Aorta (tissue), 5 donors: ENCODE results near the gene PRPH2. TPM values are rescaled to one million over a fixed set of nuclear protein-coding genes. Genes with fewer than 3 reads are reported as not detected.

Source experiments
- ATAC-seq: fragments of 200-7000 bp; cut with Tn5 transposase; one replicate; pipeline ENCODE4 v1.9.1; 2022; ENCODE audit warnings: moderate library complexity; ENCODE audit not compliant: low FRiP score
- DNase-seq, 2 donors: peaks; one replicate each; pipeline ENCODE4 v3.0.0-alpha.2; 2020
- H3K27ac ChIP-seq, 2 donors: one replicate each; pipeline ENCODE4 v1.5.1; 2013; ENCODE audit warnings: low read length in 2 of 2, mild to moderate bottlenecking in 2 of 2, moderate library complexity in 2 of 2, control low read depth in 1 of 2, inconsistent platforms in 1 of 2, low read depth in 1 of 2
- H3K27me3 ChIP-seq, 2 donors: one replicate each; pipeline ENCODE4 v1.6.1; 2013; ENCODE audit warnings: control low read depth in 1 of 2, low read length in 1 of 2, mild to moderate bottlenecking in 1 of 2, moderate library complexity in 1 of 2; ENCODE audit not compliant: insufficient read depth in 2 of 2, control insufficient read depth in 1 of 2
- H3K36me3 ChIP-seq, 2 donors: one replicate each; pipeline ENCODE4 v1.6.1; 2013; ENCODE audit warnings: control low read depth in 1 of 2, low read length in 1 of 2, mild to moderate bottlenecking in 1 of 2; ENCODE audit not compliant: insufficient read depth in 2 of 2, control insufficient read depth in 1 of 2
- H3K4me1 ChIP-seq, 2 donors: one replicate each; pipeline ENCODE4 v1.6.1; 2013; ENCODE audit warnings: low read length in 2 of 2, control low read depth in 1 of 2, mild to moderate bottlenecking in 1 of 2, moderate library complexity in 1 of 2; ENCODE audit not compliant: insufficient read depth in 2 of 2, control insufficient read depth in 1 of 2
- H3K4me3 ChIP-seq, 2 donors: one replicate each; pipeline ENCODE4 v1.5.1; 2013; ENCODE audit warnings: low read length in 2 of 2, control low read depth in 1 of 2, mild to moderate bottlenecking in 1 of 2
- H3K9me3 ChIP-seq: one replicate; pipeline ENCODE4 v1.6.1; 2013; ENCODE audit warnings: mild to moderate bottlenecking, low read length; ENCODE audit not compliant: control insufficient read depth
- WGBS, 2 donors: extraction: QIAGEN DNeasy Blood & Tissue Kit; methylation state at CpG; one replicate each; pipeline ENCODE4 v1.1.7; 2013; 5-methylcytosine and 5-hydroxymethylcytosine counted together
- intact Hi-C, 2 donors: fragments of 100-400 bp; cut with DNase I; formaldehyde crosslinking; loops; one replicate each; pipeline versions ENCODE4 v1.14.2 to v1.15.0; 2022
- polyA plus RNA-seq, 2 donors: library from polyadenylated mRNA; stranded (reverse); fragments of 200-250 nt; gene quantifications; one replicate each; pipeline ENCODE4 v1.2.3, GENCODE V29; 2013
- total RNA-seq, 2 donors: library from RNA; stranded (reverse); fragmentation: NEBNext Ultra II Directional; extraction: Animal tissue kit (Norgen Biotek cat#: 25700); gene quantifications; one replicate each; pipeline ENCODE4 v1.2.1, GENCODE V29; 2021
- donor health status: healthy with polysubstance abuse.
- donor health status: Bipolar disorder and iron deficiency.
- donor health status: DM: no; HTN: no; CAD: no.
- donor health status: DM: no; HTN: no; CAD: no.
- donor health status: DM: yes; HTN: yes; CAD: no.

PRPH2 gene
- total and polyA plus RNA-seq, 4 donors: 0.72 to 2.8 (median 1.4) TPM; not detected in 1

- 62 to 67% methylated on average over 22 of the region's 22 CpGs for WGBS, 2 donors
- Histone ChIP-seq H3K4me1 (peaks cover 0 to 4% of the 10 kb centered on the region in 2 donors), H3K27ac (no peak overlapping the region), H3K27me3 (no peaks in the 10 kb centered on the region), H3K36me3 (no peaks in the 10 kb centered on the region), H3K4me3 (no peak overlapping the region), H3K9me3 (no peaks in the 10 kb centered on the region)
- no peak for DNase-seq
- intact Hi-C loops: loop anchor here (2.0 to 5.0 kb wide), 3 partner anchors 35 to 150 kb away; partner anchors contain the start of gene RPL7L1 (in 2 of the 2)
- ATAC-seq: peak; percentile 39
Observed at GRCh38 chr6:42727627-42728026, 5.2 kb upstream of the PRPH2 start.

- ATAC-seq (peak; percentile 75), DNase-seq (peak; percentile 61 to 81)
- Histone ChIP-seq H3K4me1 (peaks cover 0 to 4% of the 10 kb centered on the region in 2 donors), H3K27me3 (no peaks in the 10 kb centered on the region), H3K9me3 (no peaks in the 10 kb centered on the region), H3K27ac (peak overlapping the region in 1 of 2 donors; percentile 39), H3K4me3 (peak overlapping the region; percentile 38 to 72), H3K36me3 (no peaks in the 10 kb centered on the region)
- intact Hi-C loops: loop anchor here (2.0 to 5.0 kb wide), 3 partner anchors 35 to 150 kb away; partner anchors contain the start of gene RPL7L1 (in 2 of the 2)
- WGBS, 2 donors: 8 to 10% methylated on average over 52 of the region's 52 CpGs
Observed at GRCh38 chr6:42727087-42727611, 4.8 kb upstream of the PRPH2 start.

DNA sequence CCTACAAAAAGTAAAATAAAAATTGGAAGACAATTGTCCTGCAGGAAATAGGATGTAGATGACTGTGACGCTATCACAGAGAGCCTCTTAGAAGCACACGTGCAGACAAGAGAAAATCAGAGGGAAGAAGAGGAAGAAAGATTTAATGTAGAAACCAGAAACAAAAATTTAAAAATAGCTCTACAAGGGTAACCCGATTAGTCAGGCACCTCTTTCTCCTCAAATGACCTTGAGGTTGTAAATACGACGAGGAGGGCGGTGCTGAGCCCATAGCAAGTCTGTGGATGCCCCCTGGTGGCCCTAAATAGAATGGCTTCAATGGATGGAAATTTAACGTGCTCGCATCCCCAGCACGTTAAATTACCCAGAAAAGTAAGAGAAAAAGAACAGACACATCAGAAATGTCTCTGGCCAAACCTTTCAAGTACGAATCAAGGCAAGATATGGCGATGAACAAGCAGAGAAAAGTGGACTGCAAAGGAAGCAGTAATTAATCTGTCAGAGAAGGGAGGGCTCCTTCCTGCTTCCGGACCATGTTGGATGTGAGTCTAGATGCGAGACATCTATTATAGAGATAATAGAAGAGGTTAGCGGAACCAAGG, 4.2 kb upstream of the PRPH2 start:
- H3K4me3 ChIP-seq: peak overlapping the region; percentile 38 to 72
- ATAC-seq: peak; percentile 96
- 1 to 2% methylated on average over 14 of the region's 14 CpGs for WGBS, 2 donors
- DNase-seq: peak; percentile 79 to 81
- H3K27me3 ChIP-seq: no peaks in the 10 kb centered on the region
- H3K9me3 ChIP-seq: no peaks in the 10 kb centered on the region
- peaks cover 0 to 4% of the 10 kb centered on the region in 2 donors for H3K4me1 ChIP-seq
- no peaks in the 10 kb centered on the region for H3K36me3 ChIP-seq
- intact Hi-C loops: loop anchor here (1.0 to 5.0 kb wide), 4 partner anchors 34 to 151 kb away; partner anchors contain the start of gene RPL7L1 (in 2 of the 2)
- H3K27ac ChIP-seq: peak overlapping the region; percentile 14 to 39

- DNase-seq (no peak), ATAC-seq (no peak)
- intact Hi-C loops: loop anchor here (1.0 to 5.0 kb wide), 4 partner anchors 34 to 151 kb away; partner anchors contain the start of gene RPL7L1 (in 2 of the 2)
- no peaks in the 10 kb centered on the region for H3K9me3 ChIP-seq
- H3K27me3 ChIP-seq: no peaks in the 10 kb centered on the region
- H3K4me3 ChIP-seq: peak overlapping the region in 1 of 2 donors; percentile 29
- no peaks in the 10 kb centered on the region for H3K36me3 ChIP-seq
- H3K27ac ChIP-seq: peak overlapping the region in 1 of 2 donors; percentile 77
- H3K4me1 ChIP-seq: peaks cover 0 to 4% of the 10 kb centered on the region in 2 donors
Observed at GRCh38 chr6:42726026-42726425, 3.6 kb upstream of the PRPH2 start.

DNA sequence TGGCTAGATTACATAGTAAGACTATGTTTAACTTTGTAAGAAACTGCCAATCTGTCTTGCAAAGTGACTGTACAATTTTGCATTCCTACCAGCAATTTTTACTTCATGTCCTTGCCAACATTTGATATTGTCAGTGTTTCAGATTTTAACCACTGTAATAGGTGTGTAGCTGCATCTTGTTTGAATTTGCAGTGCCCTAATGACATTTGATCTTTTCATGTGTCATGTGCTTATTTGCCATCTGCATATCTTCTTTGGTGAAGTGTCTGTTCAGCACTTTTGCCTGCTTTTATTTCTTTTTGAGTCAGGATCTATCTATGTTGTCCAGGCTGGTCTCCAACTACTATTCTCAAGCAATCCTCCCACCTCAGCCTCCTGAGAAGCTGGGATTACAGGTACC, 2.4 kb upstream of the PRPH2 start:
- Histone ChIP-seq H3K4me3 (no peak overlapping the region), H3K4me1 (peaks cover 0 to 4% of the 10 kb centered on the region in 2 donors), H3K27me3 (no peaks in the 10 kb centered on the region), H3K9me3 (no peaks in the 10 kb centered on the region), H3K27ac (no peak overlapping the region), H3K36me3 (no peaks in the 10 kb centered on the region)
- ATAC-seq: no peak
- no peak for DNase-seq
- intact Hi-C loops: loop anchor here (5.0 kb wide), 2 partner anchors 33 to 152 kb away; partner anchors contain the start of gene RPL7L1 (in 2 of the 2)

DNA sequence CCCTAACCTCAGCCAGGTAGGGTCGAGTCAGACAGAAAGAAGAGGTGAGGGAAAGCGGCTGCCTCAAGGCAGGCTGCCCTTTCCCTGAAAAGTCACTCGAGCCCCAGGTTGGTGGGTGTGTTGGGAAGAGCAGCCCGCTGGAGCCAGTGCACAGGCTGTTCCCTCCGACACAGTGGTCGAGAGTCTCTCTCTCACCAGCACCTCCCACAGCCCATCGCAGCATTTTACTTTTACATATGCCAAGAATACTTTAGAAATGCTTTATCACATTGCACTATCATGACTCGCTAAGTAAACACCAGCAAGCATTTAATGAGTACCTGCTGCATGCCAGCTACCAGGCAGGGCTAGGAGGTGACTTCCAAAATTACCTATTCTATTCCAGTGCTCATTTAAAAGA, 1.7 kb downstream of the PRPH2 start:
- H3K27me3 ChIP-seq: no peaks in the 10 kb centered on the region
- H3K4me3 ChIP-seq: no peak overlapping the region
- ATAC-seq: no peak
- H3K36me3 ChIP-seq: no peaks in the 10 kb centered on the region
- intact Hi-C loops: no loop called here
- 50 to 56% methylated on average over 8 of the region's 8 CpGs for WGBS, 2 donors
- H3K27ac ChIP-seq: no peak overlapping the region
- H3K4me1 ChIP-seq: no peaks in the 10 kb centered on the region
- no peak for DNase-seq
- no peaks in the 10 kb centered on the region for H3K9me3 ChIP-seq

DNA sequence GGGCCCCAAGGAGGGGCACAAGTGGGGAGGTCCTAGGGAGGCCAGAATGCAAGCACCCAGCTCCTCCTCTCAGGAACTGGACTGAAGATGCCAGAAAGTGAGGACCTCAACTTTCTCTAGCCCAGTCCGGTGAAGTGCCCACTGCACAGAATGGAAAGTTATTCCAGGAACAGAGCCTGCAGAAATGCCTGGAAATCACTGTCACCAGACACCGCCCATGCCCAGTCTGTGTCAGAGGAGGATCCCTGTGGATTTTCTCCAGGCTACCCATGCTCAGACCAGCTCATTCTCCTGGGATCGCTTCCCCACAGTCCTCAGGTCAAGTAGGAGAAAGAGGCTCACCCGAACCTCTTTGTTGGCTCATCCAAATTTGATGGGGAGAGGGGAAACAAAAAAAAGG, 6.5 kb downstream of the PRPH2 start:
- H3K4me1 ChIP-seq: no peaks in the 10 kb centered on the region
- DNase-seq (peak in 1 of 2 donors; percentile 34), ATAC-seq (peak; percentile 22)
- intact Hi-C loops: no loop called here
- WGBS, 2 donors: 86 to 88% methylated on average over 4 of the region's 4 CpGs
- H3K27me3 ChIP-seq: no peaks in the 10 kb centered on the region
- no peaks in the 10 kb centered on the region for H3K36me3 ChIP-seq
- peaks cover 2% of the 10 kb centered on the region for H3K9me3 ChIP-seq
- no peak overlapping the region for H3K27ac ChIP-seq
- H3K4me3 ChIP-seq: no peak overlapping the region

DNA sequence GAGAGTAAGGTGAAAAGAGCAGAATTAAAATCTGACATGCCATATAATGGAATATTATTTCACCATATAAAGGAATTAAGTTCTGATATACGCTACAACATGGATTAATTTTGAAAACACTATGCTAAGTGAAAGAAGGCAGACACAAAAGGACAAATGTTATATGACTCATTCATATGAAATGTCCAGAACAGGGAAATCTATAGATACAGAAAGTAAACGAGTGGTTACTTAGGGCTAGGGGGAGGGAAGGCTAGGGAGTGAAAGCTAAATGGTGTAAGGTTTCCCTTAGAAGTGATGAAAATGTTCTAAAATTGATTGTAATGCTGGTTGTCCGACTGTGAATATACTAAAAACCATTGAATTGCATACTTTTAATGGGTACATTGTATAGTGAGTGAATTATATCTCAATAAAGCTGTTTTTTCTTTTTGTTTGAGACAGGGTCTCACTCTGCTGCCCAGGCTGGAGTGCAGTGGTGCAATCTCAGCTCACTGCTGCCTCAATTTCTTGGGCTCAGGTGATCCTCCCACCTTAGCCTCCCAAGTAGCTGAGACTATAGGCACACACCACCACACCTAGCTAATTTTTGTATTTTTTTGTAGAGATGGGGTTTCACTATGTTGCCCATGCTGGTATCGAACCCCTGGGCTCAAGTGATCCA, 8.2 kb downstream of the PRPH2 start:
- H3K36me3 ChIP-seq: no peaks in the 10 kb centered on the region
- H3K27me3 ChIP-seq: no peaks in the 10 kb centered on the region
- H3K4me1 ChIP-seq: no peaks in the 10 kb centered on the region
- H3K27ac ChIP-seq: no peak overlapping the region
- 82 to 84% methylated on average over 4 of the region's 4 CpGs for WGBS, 2 donors
- intact Hi-C loops: no loop called here
- H3K4me3 ChIP-seq: no peak overlapping the region
- peaks cover 2% of the 10 kb centered on the region for H3K9me3 ChIP-seq
- ATAC-seq (no peak), DNase-seq (peak in 1 of 2 donors; percentile 7)
